ENCODE measurements around the gene COG2.
"Not testable (repeated sequence)": the region's sequence is repeated elsewhere in the genome, so short reads cannot be mapped to it uniquely, and the experiment has no call there.

COG2 gene

DNA sequence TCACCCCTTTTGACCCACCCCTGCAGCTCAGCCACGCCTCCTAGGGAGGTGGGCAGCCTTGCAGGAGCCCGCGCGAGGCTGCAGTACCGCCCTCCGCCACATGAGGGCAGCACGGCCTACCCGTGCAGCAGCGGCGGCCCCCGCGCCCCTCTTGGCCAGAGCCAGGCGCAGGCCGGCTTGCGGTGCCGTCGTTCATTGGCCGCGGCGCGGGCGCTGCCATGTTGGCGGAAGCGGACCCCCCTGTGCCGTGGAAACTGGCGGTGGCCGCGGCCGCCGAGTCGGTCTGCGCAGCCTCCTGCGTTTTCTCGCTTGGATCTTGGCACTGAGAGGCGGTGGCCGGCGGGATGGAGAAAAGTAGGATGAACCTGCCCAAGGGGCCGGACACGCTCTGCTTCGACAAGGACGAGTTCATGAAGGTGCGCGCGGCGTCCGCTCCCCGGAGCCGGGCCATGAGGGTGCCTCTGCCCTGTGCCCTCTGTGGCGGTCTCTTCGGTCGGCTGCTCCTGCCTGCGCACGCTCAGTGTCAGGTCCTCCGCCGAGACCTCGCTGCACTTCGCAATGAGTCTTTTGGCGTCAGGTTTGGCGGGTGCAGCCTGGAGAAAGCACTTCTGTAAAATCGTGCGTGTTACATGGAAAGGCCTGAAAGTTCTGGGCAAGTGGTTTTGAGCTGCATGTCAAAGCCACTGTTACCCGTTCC is at the start of gene COG2:
COG2 (plus strand) TSS at position 219 of the 697 bp plus-strand sequence; CDS start at position 345, 126 bp downstream.
- DNase-seq (ENCODE audit: low spot score), result peak; percentile 97

- DNase-seq (ENCODE audit: low spot score), result no peak
These were observed 49.4 kb upstream of the COG2 start for GRCh38 chr1:230592848-230593414.

GRCh38 chr1:230594214-230594773 is 48.0 kb upstream of the COG2 start:
- no peak for DNase-seq (ENCODE audit: low spot score)

DNA sequence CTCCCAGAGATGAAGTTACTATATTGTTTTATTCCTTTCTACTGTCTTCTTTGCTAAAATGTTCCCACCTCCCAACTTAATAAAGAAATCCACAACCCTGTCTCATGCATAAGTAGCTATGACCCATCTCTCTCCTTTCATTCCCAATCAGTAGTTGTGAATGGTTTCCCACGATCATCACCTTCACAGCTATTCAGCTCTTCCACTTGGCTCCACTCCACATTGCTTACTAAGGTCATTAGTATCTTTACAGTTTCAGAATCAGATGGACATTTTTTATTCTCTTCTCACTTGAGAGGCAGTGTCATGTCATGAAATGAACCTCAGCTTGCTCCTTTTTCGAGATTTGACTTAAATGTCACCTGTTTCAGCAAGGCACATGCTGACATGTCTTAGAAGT is 47.1 kb upstream of the COG2 start:
- no peak for DNase-seq (ENCODE audit: low spot score)

GRCh38 chr1:230596306-230596705 is 46.0 kb upstream of the COG2 start:
- DNase-seq (ENCODE audit: low spot score), result no peak

- DNase-seq (ENCODE audit: low spot score), result no peak
These were observed 43.5 kb upstream of the COG2 start for GRCh38 chr1:230598745-230599144.

DNA sequence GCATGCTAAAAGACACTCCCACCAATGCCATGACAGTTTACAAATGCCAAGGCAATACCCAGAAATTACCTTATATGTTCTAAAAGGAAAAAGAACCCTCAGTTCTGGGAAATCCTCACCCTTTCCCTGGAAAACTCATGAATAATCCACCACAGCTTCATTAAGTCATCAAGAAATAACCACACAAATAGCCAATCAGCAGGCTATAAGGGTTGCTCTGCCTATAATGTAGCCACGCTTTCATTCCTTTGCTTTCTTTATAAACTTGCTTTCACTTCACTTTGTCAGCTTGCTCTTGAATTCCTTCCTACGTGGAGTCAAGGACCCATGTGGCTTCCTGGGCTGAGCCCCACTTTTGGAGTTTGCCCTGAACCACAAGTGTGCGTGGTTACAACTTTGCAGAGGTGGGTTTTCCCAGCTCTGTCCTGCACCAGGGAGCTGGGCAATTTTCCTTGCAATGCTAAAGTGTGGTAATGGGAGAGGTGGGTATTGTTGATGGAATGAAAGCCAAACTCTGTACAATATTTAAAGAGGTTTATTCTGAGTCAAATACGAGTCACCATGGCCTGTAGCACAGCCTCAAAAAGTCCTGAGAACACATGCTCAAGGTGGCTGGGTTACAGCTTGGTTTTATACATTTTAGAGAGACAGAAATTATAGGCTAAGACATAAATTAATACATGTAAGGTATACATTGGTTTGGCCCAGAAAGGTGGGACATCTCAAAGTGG is 42.2 kb upstream of the COG2 start:
- no peak for DNase-seq (ENCODE audit: low spot score)

DNA sequence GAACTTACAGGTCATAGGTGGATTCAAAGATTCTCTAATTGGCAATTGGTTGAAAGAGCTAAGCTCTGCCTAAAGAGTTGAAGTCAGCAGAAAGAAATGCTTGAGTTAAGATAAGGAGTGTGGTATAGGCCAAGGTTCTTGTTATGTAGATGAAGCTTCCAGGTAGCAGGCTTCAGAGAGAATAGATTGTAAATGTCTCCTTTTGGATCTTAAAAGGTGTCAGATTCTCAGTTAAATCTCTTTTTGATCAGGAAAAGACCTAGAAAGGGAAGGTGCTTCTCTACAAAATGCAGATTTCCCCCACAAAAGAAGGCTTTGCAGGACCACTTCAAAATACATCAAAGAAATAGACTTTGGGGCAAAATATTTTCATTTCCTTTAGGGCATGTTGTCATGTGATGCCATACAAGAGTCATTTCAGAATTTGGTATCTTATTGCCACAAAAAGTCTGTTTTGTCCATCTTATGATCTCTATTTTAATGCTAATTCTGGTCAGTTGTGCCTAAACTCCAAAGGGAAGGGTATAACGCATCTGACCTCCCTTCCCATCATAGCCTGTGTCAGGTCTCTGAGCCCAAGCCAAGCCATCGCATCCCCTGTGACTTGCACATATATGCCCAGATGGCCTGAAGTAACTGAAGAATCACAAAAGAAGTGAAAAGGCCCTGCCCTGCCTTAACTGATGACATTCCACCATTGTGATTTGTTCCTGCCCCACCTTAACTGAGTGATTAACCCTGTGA is 41.5 kb upstream of the COG2 start:
- not testable (repeated sequence) for DNase-seq (ENCODE audit: low spot score)

DNA sequence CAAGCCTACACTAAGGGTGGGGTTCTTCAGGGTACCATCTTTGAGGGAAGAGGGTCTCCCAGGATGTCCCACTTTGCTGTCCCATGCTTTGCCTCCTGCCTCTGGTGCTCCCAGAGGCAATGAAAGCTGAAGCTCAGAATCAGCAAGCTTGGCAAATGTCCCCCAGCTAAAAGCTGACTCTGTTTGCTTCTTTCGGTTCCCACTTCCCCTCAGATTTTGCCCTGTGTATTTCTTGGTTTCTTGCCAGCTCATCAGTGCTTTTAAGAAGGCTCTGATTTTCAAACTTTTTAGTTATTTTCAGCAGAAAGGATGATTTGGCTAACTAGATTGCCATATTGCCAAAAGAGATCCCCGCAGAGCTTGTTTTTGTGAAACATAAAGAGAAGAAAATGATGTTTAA is 33.1 kb upstream of the COG2 start:
- DNase-seq (ENCODE audit: low spot score), result no peak

GRCh38 chr1:230610589-230610988 is 31.7 kb upstream of the COG2 start:
- DNase-seq (ENCODE audit: low spot score), result no peak

DNA sequence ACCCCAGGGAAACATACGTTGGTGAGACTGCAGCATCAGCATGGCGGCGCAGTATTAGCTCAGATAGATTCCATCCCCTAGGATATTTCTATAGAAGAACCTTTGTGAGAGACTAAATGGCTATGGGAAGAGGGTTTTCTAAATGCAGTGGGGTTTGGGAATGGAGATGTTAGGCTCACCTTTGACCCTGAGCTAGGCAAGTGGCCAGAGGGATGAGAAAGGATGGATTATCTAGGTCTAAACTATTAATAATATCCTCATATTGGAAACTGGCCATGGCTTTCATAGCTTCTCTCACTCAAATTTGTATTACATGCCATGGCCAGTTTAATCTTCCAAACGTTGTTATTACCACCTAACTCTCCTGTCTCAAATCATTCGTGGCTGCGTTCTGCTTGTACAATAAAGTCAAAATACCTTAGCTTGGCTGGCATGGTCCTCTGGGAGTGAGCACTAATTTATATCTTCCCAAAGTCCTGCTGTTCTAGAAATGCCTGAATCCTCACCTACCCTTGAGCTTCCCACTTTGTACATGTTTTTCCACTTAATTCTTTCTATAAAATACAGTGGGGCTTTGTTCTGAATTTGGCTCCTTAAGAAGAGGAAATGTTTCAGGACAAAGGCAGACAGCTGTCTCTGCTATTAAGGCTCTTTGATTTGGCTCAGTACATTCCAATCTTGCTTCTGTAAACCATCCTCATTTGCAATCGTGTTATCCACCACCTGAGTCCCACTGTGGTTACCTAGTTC is 31.0 kb upstream of the COG2 start:
- DNase-seq (ENCODE audit: low spot score), result no peak

DNA sequence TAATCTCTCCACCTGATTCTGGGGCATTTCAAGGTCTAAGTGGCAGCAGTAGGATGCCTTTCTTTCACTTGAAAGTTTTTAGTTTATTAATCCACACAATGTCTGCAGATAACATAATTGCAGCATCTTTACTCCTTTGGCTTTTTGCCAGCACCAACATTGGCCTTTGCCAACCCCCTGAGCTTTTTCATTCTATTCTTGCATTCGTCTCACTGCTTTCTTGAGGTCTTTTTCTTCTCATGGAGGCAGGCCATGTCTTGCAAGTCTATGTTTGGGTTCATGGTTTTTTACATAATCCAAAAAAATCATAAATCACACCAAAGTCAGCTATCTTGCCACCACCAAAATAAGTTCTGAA is 30.4 kb upstream of the COG2 start:
- DNase-seq (ENCODE audit: low spot score), result no peak

DNA sequence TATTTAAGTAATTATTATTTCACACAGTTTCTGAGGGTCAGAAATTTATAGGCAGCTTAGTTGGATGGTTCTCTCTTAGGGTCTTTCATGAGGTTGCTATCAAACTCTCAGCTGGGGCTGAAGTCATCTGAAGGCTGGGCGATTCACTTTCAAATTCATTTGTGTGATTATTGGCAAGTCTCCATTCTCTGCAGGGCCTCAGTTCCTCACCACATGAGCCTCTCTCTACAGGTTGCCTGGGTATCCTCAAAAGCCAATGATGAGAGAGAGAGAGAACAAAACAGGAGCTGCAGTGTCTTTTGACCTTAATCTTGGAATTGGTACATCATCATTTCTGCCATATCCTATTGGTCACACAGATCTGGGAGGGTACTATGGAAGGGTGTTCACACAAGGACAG is 29.6 kb upstream of the COG2 start:
- no peak for DNase-seq (ENCODE audit: low spot score)

GRCh38 chr1:230614121-230614520 is 28.2 kb upstream of the COG2 start:
- no peak for DNase-seq (ENCODE audit: low spot score)

GRCh38 chr1:230618537-230618936 is 23.7 kb upstream of the COG2 start:
- no peak for DNase-seq (ENCODE audit: low spot score)

GRCh38 chr1:230620649-230621323 is 21.5 kb upstream of the COG2 start:
- no peak for DNase-seq (ENCODE audit: low spot score)

DNA sequence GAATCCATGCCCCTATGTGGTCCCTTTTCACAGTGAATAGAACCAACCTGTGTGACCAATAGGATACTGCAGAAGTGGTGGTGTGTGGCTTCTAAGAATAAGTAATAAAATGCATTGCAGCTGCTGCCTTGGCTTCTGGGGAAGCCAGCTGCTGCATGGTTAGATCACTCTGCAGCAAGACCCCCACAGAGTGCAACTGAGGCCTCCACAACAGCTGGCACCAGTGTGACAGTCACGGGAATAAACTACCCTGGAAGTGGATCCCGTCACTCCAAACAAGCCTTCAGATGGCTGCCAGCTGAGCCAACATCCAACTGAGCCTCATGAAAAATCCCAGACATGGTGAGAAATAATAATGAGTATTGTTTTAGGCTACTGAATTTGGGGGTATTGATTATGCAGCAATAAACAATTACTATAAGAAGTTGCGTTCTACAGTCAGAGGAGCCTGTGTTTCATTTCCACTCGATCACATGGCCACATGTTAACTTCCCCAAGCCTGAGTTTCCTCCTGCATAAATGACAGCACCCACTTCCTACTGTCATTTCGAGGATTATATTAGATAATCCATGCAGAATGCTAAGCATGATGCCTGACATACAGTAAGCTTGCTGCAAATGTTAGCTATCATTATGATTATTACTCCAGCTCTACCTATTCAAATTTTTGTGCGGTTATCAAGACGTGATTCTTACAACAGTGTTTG is 20.8 kb upstream of the COG2 start:
- DNase-seq (ENCODE audit: low spot score), result peak; percentile 71

DNA sequence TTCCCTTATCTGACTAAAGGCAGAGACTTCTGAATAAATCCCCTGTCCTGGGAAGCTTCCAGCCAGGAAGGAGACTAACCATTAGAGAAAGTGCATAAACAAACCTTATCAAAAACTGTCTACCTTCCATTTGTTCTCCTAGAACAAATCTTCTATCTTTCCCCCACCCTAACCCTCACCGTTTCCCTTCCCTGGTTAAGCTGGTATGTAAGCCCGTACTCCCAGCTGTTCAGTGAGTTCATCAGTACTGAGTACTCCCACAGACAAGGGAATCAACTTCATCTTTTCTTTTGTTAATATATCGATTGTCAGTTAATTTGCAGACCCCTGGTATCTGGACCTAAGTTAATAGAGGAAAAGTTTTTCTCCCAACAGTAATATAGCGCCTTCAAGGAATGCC is 20.1 kb upstream of the COG2 start:
- no peak for DNase-seq (ENCODE audit: low spot score)

DNA sequence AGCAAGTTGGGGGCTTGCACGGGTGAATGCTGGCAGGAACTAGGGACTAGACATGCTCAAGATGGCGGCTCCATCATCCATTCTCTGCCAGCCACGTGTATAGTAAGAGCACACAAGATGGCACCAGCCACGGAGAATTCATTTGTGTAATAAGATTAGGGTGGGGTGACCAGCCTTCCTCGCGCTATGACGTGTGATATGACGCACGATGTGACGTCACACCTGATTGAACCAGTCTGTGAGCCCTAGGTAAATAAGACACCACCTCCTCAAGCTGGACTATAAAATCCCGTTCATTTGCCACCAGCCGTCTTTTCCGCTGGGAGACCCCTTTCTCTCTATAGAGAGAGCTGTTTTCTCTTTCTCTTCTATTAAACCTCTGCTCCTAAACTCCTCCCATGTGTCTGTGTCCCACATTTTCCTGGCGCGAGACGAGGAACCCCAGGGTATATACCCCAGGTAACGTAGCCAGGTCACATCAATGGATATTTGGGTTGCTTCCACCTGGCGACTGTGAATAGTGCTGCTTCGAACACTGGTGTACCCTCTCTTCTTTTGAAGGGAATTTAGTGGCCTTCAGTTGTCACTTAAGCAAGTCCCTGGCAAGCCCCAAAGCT is 18.1 kb upstream of the COG2 start:
- no peak for DNase-seq (ENCODE audit: low spot score)

GRCh38 chr1:230626232-230626631 is 16.0 kb upstream of the COG2 start:
- no peak for DNase-seq (ENCODE audit: low spot score)
